Body of pancreas (tissue), 4 donors: ENCODE results near the gene HMX2. TPM values are rescaled to one million over a fixed set of nuclear protein-coding genes. Genes with fewer than 3 reads are reported as not detected.

Source experiments
- ATAC-seq: fragments of 150-250 bp; one replicate; pipeline ENCODE4 v1.9.1; 2016
- DNase-seq, 4 donors: peaks; one replicate each; pipeline ENCODE4 v3.0.0-alpha.2; 2019
- H3K27ac ChIP-seq, 4 donors: fragments of 200-600 bp; sonication (generic); 1 replicate in 3 of 4; 2 replicates in 1 of 4; pipeline versions ENCODE4 v1.5.1 to v1.6.1; 2016 to 2019; ENCODE audit warnings: mild to moderate bottlenecking in 1 of 4, mixed read lengths in 1 of 4, moderate library complexity in 1 of 4
- H3K27me3 ChIP-seq, 2 donors: fragments of 200-600 bp; sonication (generic); one replicate each; pipeline ENCODE4 v1.6.0; 2016; ENCODE audit warnings: mild to moderate bottlenecking in 1 of 2
- H3K36me3 ChIP-seq, 2 donors: fragments of 200-600 bp; sonication (generic); replicated peaks in 1 of 2; 2 replicates each; pipeline ENCODE4 v1.5.1; 2016; ENCODE audit warnings: low read depth in 2 of 2; ENCODE audit not compliant: insufficient read depth in 1 of 2
- H3K4me1 ChIP-seq: fragments of 200-600 bp; sonication (generic); one replicate; pipeline ENCODE4 v1.6.0; 2016
- H3K4me3 ChIP-seq, 2 donors: fragments of 200-600 bp; sonication (generic); 1 replicate in 1 of 2; 2 replicates in 1 of 2; pipeline ENCODE4 v1.5.1; 2016 to 2019
- H3K9me3 ChIP-seq, 3 donors: fragments of 200-600 bp; sonication (generic); 1 replicate in 2 of 3; 2 replicates in 1 of 3; pipeline ENCODE4 v1.5.1; 2016
- POLR2A ChIP-seq, 3 donors: fragments of 450-650 bp; IDR thresholded peaks; one replicate each; pipeline ENCODE4 v1.6.1; 2016; ENCODE audit warnings: antibody characterized with exemption in 3 of 3, mild to moderate bottlenecking in 2 of 3
- WGBS, 2 donors: methylation state at CpG; one replicate each; pipeline ENCODE4 v1.1.5; 2017; 5-methylcytosine and 5-hydroxymethylcytosine counted together
- intact Hi-C: fragments of 100-400 bp; cut with DNase I; formaldehyde crosslinking; loops from one replicate; pipeline ENCODE4 v1.15.1; 2023
- total RNA-seq, 2 donors: library from RNA; depleted of rRNA; stranded (reverse); fragments of >200 nt; gene quantifications; one replicate each; pipeline ENCODE4 v1.1.0, GENCODE V29; 2016
- TF ChIP-seq, protein P1 (sequence below), 7 experiments: fragments of 450-650 bp in 4 of 7; fragments of 200-600 bp in 3 of 7; sonication (generic) in 3 of 7; IDR thresholded peaks; one replicate each; pipeline ENCODE4 v1.5.1; 2016 to 2019; ENCODE audit warnings: antibody characterized with exemption in 7 of 7

Gene HMX2
- total RNA-seq, 2 donors from 2014 or later: not detected

GRCh38 chr10:123142701-123143161 lies 5.2 kb upstream of the HMX2 start:
- intact Hi-C loops: no loop called here
- no peak overlapping the region for H3K27ac ChIP-seq
- TF ChIP-seq, protein P1, sequence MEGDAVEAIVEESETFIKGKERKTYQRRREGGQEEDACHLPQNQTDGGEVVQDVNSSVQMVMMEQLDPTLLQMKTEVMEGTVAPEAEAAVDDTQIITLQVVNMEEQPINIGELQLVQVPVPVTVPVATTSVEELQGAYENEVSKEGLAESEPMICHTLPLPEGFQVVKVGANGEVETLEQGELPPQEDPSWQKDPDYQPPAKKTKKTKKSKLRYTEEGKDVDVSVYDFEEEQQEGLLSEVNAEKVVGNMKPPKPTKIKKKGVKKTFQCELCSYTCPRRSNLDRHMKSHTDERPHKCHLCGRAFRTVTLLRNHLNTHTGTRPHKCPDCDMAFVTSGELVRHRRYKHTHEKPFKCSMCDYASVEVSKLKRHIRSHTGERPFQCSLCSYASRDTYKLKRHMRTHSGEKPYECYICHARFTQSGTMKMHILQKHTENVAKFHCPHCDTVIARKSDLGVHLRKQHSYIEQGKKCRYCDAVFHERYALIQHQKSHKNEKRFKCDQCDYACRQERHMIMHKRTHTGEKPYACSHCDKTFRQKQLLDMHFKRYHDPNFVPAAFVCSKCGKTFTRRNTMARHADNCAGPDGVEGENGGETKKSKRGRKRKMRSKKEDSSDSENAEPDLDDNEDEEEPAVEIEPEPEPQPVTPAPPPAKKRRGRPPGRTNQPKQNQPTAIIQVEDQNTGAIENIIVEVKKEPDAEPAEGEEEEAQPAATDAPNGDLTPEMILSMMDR (IDR thresholded peaks at IDR 0.05): no peak
- TF ChIP-seq POLR2A (IDR thresholded peaks at IDR 0.05): no peak
- H3K9me3 ChIP-seq: no peaks in the 10 kb centered on the region
- WGBS, 2 donors: 4% methylated on average over 15 to 33 of the region's 33 CpGs
- no peak overlapping the region for H3K4me3 ChIP-seq
- H3K27me3 ChIP-seq: peaks cover 9 to 71% of the 10 kb centered on the region in 2 donors
- peaks cover 34% of the 10 kb centered on the region for H3K4me1 ChIP-seq
- no peak for DNase-seq
- no peaks in the 10 kb centered on the region for H3K36me3 ChIP-seq
- ATAC-seq: no peak

DNA sequence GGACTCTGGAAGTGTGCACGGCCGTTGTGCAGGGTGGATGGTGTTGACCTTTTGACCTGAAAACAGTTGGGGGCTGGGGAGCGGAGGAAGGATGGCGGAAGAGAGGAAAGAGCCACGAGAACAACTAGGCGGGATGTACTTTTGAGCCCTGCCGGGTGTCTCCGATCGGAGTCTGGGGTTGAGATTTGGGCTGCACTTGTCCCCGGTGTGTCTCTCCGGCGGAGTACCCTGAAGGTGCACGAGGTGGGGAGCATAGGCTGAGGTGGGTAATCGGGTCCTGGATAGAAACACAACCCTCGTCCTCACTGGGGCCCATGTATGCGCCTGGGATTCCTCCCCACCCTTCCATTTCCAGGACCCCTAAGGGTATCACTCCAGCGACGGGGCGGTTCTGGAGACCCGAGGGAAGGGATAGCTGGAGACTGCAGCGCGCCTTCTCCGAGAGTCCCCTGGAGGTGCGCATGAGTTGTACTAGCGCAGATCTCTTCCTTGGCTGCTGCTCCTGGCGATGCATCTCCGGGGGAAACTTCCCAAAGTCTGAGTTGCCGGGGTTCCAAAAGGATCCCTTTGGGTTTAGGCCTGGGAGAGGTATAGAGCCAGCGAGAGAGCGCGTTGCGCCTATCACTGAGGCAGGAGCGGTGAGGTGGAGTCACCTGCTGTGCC lies 4.6 kb upstream of the HMX2 start:
- H3K36me3 ChIP-seq: no peaks in the 10 kb centered on the region
- H3K9me3 ChIP-seq: no peaks in the 10 kb centered on the region
- H3K4me1 ChIP-seq: peaks cover 38% of the 10 kb centered on the region
- TF ChIP-seq, protein P1 (IDR thresholded peaks at IDR 0.05): no peak
- no peak for TF ChIP-seq POLR2A (IDR thresholded peaks at IDR 0.05)
- no peak overlapping the region for H3K4me3 ChIP-seq
- ATAC-seq (no peak), DNase-seq (no peak)
- 4 to 12% methylated on average over 14 to 33 of the region's 33 CpGs for whole genome bisulfite sequencing, 2 donors
- no peak overlapping the region for H3K27ac ChIP-seq
- peaks cover 8 to 71% of the 10 kb centered on the region in 2 donors for H3K27me3 ChIP-seq
- intact Hi-C loops: no loop called here

DNA sequence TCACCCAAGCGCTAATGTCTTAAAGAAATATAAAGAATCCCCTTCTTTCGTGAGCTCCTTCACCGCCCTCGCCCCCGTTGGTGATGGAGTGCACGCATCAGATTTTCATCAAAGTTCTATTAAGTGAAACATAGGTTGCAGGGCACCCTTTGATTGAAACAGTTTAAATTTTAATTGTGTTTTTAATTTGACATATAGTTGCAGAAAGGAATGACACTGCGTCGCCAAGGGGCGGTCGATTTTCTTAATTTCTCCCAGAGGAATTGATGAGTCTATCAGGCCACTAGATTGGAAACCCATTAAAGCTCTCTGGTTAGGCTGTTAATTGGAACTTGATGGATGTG lies 4.1 kb upstream of the HMX2 start:
- DNase-seq (no peak), ATAC-seq (no peak)
- Histone ChIP-seq H3K4me1 (peaks cover 43% of the 10 kb centered on the region), H3K9me3 (no peaks in the 10 kb centered on the region), H3K27me3 (peaks cover 3 to 72% of the 10 kb centered on the region in 2 donors), H3K27ac (no peak overlapping the region), H3K4me3 (no peak overlapping the region), H3K36me3 (no peaks in the 10 kb centered on the region)
- intact Hi-C loops: no loop called here
- TF ChIP-seq, protein P1 (IDR thresholded peaks at IDR 0.05): no peak
- 10 to 16% methylated on average over 10 of the region's 10 CpGs for WGBS, 2 donors

DNA sequence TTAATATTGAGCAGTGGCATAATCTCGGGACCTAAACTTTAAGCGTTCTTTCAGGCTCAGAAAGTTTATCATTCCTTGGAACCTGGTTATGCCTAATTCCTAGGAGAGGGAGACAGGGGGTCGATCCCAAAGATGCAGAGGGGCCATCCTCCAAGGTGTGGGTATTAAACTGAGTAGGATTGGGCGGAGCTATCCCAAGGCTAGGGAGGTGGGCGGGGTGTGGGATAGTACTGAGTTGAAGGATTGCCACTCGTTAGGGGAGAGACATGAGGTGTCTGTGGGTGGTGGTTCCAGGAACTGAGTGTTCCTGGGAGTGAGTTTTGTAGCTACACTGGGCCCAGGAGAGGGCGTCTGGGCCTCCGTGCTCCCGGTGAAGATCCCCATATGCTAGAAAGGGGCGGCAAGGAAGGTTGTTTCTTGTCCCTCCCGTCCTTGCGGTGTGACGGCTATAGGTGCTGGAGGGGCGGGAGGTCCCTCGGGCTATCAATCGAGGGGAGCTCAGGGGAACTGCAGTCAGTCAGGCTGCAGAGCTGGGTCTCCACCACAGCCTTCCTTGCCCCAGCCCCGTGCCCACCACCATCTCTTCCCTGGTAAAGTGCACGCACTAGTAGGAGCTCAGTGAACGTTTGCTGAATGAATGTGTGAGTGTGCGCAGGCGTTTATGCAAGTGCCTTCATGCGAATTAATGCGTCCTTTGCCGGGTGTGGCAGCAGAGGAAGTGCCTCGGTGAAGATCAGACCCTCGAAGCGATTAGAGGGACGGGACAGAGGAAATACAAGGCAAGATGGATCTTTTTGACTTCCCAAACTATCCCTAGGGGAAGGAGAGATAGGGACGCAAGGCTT lies 3.0 kb upstream of the HMX2 start:
- Histone ChIP-seq H3K27me3 (peaks cover 0 to 69% of the 10 kb centered on the region in 2 donors), H3K27ac (no peak overlapping the region)
- DNase-seq: peak in 1 of 4 donors; percentile 10

More for the DNA sequence above, 3.0 kb upstream of the HMX2 start:
- intact Hi-C loops: no loop called here
- no peak for ATAC-seq
- Histone ChIP-seq H3K4me1 (peaks cover 41% of the 10 kb centered on the region), H3K9me3 (no peaks in the 10 kb centered on the region), H3K36me3 (no peaks in the 10 kb centered on the region), H3K4me3 (no peak overlapping the region)
- TF ChIP-seq, protein P1 (IDR thresholded peaks at IDR 0.05): no peak
- no peak for TF ChIP-seq POLR2A (IDR thresholded peaks at IDR 0.05)
- 1 to 5% methylated on average over 17 to 29 of the region's 29 CpGs for WGBS, 2 donors
